Activated B cell treated with CpG ODN at 0.5 μM for 24 hours (primary cell): ENCODE data around the gene ICAM5. TPM values are rescaled to one million over a fixed set of nuclear protein-coding genes. Genes with fewer than 3 reads are reported as not detected.

Experiments
- ATAC-seq: fragments of 200-7000 bp; cut with Tn5 transposase; one replicate; pipeline ENCODE4 v1.10.0; 2021; ENCODE audit warnings: low read depth, mild to moderate bottlenecking, moderate library complexity
- CTCF ChIA-PET: fragments of 350-600 bp; sonication (Branson Sonifier 250); formaldehyde crosslinking; loops from one replicate; lab custom pipeline; 2021; ENCODE audit warnings: antibody characterized with exemption; lab: Charles Lee
- POLR2A ChIA-PET: fragments of 350-600 bp; sonication (Branson Sonifier 250); formaldehyde crosslinking; loops from one replicate; lab custom pipeline; 2021; ENCODE audit warnings: antibody characterized with exemption; lab: Charles Lee
- DNase-seq: peaks from one replicate; pipeline ENCODE4 v3.0.0; 2022
- H3K27ac Mint-ChIP-seq: one replicate; pipeline ENCODE4 v1.8.0; 2020; ENCODE audit warnings: mixed read lengths
- H3K27me3 Mint-ChIP-seq: one replicate; pipeline ENCODE4 v1.8.0; 2021; ENCODE audit warnings: mixed read lengths
- H3K36me3 Mint-ChIP-seq: one replicate; pipeline ENCODE4 v1.8.0; 2021; ENCODE audit warnings: low read depth, mixed read lengths
- H3K4me1 Mint-ChIP-seq: one replicate; pipeline ENCODE4 v1.8.0; 2021; ENCODE audit warnings: mixed read lengths
- H3K4me3 Mint-ChIP-seq: one replicate; pipeline ENCODE4 v1.8.0; 2020; ENCODE audit warnings: mild to moderate bottlenecking, mixed read lengths
- H3K9me3 Mint-ChIP-seq: one replicate; pipeline ENCODE4 v1.8.0; 2020; ENCODE audit warnings: mixed read lengths
- CTCF ChIP-seq: fragments of 200-600 bp; IDR thresholded peaks from one replicate; pipeline ENCODE4 v1.8.0; 2022; ENCODE audit warnings: antibody characterized with exemption, mild to moderate bottlenecking
- intact Hi-C: fragments of 100-400 bp; cut with micrococcal nuclease; formaldehyde crosslinking; loops from one replicate; pipeline ENCODE4 v1.15.1; 2024
- total RNA-seq: library from RNA; stranded (reverse); gene quantifications from 2 replicates; pipeline ENCODE4 v1.2.3, GENCODE V29; 2022

ICAM5 gene
- total RNA-seq, 1 donor from 2014 or later: 1.2 TPM

DNA sequence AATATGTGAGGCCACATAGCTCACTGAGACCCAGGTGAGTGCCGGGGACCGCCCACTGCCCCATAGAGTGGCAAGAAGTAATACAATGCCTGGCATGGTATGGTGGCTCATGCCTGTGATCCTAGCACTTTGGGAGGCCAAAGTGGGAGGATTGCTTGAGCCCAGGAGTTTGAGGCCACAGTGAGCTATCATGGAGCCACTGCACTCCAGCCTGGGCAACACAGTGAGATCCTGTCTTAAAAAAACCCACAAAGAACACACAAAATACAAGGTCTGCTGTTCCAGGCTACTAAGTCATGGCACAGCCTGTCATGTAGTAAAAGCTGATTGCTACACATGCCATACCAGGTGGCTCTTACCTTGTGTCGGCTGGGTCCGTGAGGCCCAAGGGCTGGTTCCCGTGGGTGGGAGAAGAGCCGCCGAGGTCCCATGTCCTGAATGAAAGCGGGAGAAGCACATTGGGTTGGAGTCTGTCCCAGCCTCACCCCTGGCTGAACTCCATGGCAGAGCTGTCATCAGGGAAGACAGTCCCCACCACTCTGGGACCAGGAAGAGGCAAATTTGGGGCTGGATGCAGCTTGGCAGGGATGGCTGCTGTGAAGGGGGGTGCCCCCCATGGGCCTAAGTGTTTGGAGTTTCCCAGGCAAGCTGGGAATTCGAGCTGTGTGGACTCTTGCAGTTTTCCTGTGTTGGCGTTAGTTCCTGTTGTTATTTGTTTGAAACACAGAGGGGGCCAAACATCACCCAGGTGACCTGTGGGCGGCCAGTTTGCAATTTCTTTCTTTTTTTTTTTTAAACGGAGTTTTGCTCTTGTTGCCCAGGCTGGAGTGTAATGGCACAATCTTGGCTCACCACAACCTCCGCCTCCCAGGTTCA, 29.3 kb downstream of the ICAM5 start:
- no peaks in the 10 kb centered on the region for H3K9me3 Mint-ChIP-seq
- no peaks in the 10 kb centered on the region for H3K27me3 Mint-ChIP-seq
- no peak overlapping the region for H3K27ac Mint-ChIP-seq
- H3K4me1 Mint-ChIP-seq: peaks cover 15% of the 10 kb centered on the region
- intact Hi-C loops: no loop called here
- CTCF ChIA-PET: no interaction called here
- peaks cover 65% of the 10 kb centered on the region for H3K36me3 Mint-ChIP-seq
- POLR2A ChIA-PET: interaction anchor here (0.6 kb wide), 1 partner anchor 22 kb away, joined by 3 read pairs; no protein-coding TSS in a partner anchor
- no peak for ATAC-seq
- H3K4me3 Mint-ChIP-seq: no peak overlapping the region
- TF ChIP-seq CTCF: no peak
- no peak for DNase-seq

- CTCF ChIA-PET: no interaction called here
- Mint-ChIP-seq H3K4me1 (peaks cover 6% of the 10 kb centered on the region), H3K36me3 (peaks cover 72% of the 10 kb centered on the region), H3K27ac (no peak overlapping the region), H3K27me3 (no peaks in the 10 kb centered on the region), H3K4me3 (no peak overlapping the region), H3K9me3 (no peaks in the 10 kb centered on the region)
- DNase-seq (no peak), ATAC-seq (no peak)
- intact Hi-C loops: no loop called here
- POLR2A ChIA-PET: interaction anchor here (0.6 to 1.0 kb wide), 2 partner anchors 31 to 34 kb away, joined by 3 to 7 read pairs; partner anchors contain the start of gene ICAM5
- TF ChIP-seq CTCF: no peak
Measured at GRCh38 chr19:10320602-10321416, 31.1 kb downstream of the ICAM5 start.

DNA sequence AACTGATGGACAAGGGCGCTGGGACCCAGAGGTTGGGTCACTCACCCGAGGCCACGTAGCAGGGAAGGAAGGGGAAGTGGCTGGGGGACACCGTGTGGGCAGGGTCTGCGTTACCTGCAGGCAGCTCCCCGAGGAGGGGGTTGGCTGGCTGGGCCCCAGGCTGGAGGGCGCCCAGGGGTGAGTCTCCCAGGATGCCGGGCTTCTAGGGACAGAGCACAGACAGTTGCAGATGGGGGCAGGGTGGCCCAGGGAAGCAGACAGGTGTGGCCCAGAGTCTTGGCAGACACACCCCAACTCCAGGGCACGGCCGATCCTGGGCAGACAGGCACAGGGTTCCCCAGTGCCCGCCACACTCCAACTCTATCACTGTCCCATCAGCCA, 31.7 kb downstream of the ICAM5 start:
- no peaks in the 10 kb centered on the region for H3K4me1 Mint-ChIP-seq
- H3K9me3 Mint-ChIP-seq: no peaks in the 10 kb centered on the region
- CTCF ChIA-PET: no interaction called here
- ATAC-seq (no peak), DNase-seq (no peak)
- peaks cover 71% of the 10 kb centered on the region for H3K36me3 Mint-ChIP-seq
- intact Hi-C loops: no loop called here
- no peak overlapping the region for H3K4me3 Mint-ChIP-seq
- no peaks in the 10 kb centered on the region for H3K27me3 Mint-ChIP-seq
- POLR2A ChIA-PET: interaction anchor here (0.6 to 1.0 kb wide), 2 partner anchors 32 to 34 kb away, joined by 3 to 7 read pairs; partner anchors contain the start of gene ICAM5
- no peak overlapping the region for H3K27ac Mint-ChIP-seq
- TF ChIP-seq CTCF: no peak

DNA sequence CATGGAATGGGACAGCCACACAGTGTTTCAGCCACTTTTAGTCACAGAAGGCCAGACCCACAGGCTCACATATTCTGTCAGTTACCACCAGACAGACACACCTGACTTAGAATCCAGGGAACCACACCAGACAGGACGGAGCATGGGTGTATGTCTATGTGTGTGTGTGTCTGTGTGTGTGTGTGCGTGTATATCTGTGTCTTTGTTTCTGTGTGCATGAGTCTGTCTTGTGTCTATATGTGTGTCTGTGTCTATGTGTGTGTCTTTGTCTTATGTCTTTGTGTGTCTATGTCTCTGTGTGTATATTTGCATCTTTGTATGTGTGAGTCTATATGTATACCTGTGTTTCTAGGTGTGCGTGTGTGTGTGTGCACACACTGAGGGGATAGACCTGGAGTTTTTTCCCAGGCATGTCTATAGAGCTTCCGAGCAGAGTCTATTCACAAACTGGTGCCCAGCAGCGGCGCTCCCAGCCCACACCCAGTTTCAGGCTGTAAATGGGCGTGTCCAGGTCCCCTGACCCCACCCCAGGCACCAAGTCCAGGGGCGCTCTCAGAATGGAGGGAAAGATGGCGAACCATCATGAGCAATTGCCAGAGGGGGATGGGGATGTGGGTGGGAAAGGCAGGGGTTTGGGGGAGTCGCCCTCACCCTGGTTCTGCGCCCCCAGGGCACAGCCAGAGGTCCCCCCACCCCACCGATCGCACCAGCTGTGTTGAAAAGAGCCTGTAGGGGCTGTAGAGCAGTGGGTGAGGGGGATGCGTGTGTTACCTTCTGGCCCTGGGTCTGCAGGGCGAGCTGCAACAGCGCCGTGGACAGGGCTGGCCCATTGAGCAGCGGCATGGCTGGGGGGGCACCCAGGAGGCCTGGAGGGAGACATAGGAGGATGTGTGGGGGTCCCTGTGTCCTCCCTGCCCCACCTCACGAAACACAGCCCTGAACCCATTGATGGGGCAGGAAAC, 32.4 kb downstream of the ICAM5 start:
- Mint-ChIP-seq H3K4me3 (no peak overlapping the region), H3K27ac (no peak overlapping the region), H3K9me3 (no peaks in the 10 kb centered on the region), H3K27me3 (no peaks in the 10 kb centered on the region), H3K36me3 (peaks cover 70% of the 10 kb centered on the region), H3K4me1 (no peaks in the 10 kb centered on the region)
- no peak for TF ChIP-seq CTCF
- ChIA-PET CTCF (no interaction called here), POLR2A (interaction anchor here (0.6 kb wide), 1 partner anchor 23 kb away, joined by 3 read pairs; no protein-coding TSS in a partner anchor)
- ATAC-seq: no peak
- DNase-seq: no peak
- intact Hi-C loops: no loop called here
